Measurements from ENCODE around the gene OCA2.

OCA2 gene

GRCh38 chr15:28082891-28083684 lies 16.0 kb downstream of the OCA2 start:
- Histone ChIP-seq H4K20me1 (ENCODE audit: insufficient read depth, low read length, poor library complexity, severe bottlenecking) (no peaks in the 10 kb centered on the region), H3K27me3 (ENCODE audit: insufficient read depth, low read length, poor library complexity, severe bottlenecking) (no peaks in the 10 kb centered on the region), H3F3A (ENCODE audit: low read depth) (no peaks in the 10 kb centered on the region), H3K9ac (ENCODE audit: low read depth, low read length, poor library complexity, severe bottlenecking) (no peak overlapping the region), H3K4me1 (ENCODE audit: insufficient read depth, low read length, poor library complexity, severe bottlenecking) (no peaks in the 10 kb centered on the region), H3K9me2 (replicated peaks; ENCODE audit: low read depth, low read length) (no peaks in the 10 kb centered on the region), H3K36me3 (ENCODE audit: insufficient read depth, low read length) (no peaks in the 10 kb centered on the region), H3K79me2 (ENCODE audit: insufficient read depth, low read length) (no peaks in the 10 kb centered on the region), H3K4me2 (ENCODE audit: low read depth, low read length, poor library complexity, severe bottlenecking) (no peak overlapping the region), H3K4me3 (ENCODE audit: low read length, poor library complexity, severe bottlenecking) (no peak overlapping the region), H2AFZ (ENCODE audit: low read length) (no peak overlapping the region), H3K9me3 (ENCODE audit: insufficient read depth, low read depth, low read length) (no peaks in the 10 kb centered on the region)
- TF ChIP-seq, protein P1, sequence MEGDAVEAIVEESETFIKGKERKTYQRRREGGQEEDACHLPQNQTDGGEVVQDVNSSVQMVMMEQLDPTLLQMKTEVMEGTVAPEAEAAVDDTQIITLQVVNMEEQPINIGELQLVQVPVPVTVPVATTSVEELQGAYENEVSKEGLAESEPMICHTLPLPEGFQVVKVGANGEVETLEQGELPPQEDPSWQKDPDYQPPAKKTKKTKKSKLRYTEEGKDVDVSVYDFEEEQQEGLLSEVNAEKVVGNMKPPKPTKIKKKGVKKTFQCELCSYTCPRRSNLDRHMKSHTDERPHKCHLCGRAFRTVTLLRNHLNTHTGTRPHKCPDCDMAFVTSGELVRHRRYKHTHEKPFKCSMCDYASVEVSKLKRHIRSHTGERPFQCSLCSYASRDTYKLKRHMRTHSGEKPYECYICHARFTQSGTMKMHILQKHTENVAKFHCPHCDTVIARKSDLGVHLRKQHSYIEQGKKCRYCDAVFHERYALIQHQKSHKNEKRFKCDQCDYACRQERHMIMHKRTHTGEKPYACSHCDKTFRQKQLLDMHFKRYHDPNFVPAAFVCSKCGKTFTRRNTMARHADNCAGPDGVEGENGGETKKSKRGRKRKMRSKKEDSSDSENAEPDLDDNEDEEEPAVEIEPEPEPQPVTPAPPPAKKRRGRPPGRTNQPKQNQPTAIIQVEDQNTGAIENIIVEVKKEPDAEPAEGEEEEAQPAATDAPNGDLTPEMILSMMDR (conservative IDR thresholded peaks at IDR 0.05; ENCODE audit: low read length): no peak
- TF ChIP-seq EZH2phosphoT487 (IDR thresholded peaks at IDR 0.05; ENCODE audit: borderline replicate concordance): no peak

- H3K4me2 ChIP-seq (ENCODE audit: low read depth, low read length, poor library complexity, severe bottlenecking): no peak overlapping the region
- H3K9ac ChIP-seq (ENCODE audit: low read depth, low read length, poor library complexity, severe bottlenecking): no peak overlapping the region
Observed at GRCh38 chr15:28081594-28081993, 17.5 kb downstream of the OCA2 start.

DNA sequence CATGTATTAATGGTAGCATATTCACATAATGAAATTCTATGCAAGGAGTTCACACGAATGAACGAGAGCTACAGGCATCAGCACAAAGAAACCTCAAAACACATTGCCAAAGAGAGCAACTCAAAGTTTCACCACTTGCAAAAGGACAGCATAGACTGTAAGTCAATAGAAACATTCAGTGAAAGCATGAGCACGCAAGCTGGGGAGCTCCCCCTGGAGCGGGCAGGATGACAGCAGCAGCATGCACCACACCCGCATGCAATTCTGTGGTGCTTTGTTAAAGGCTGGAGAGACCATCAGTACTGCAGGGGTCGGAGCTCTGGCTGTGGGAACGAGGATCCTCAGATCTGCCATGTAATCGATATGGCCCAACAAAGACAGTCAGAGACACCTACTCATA lies 18.7 kb downstream of the OCA2 start:
- no peaks in the 10 kb centered on the region for H3K79me2 ChIP-seq (ENCODE audit: insufficient read depth, low read length)
- no peaks in the 10 kb centered on the region for H3K27me3 ChIP-seq (ENCODE audit: insufficient read depth, low read length, poor library complexity, severe bottlenecking)
- no peaks in the 10 kb centered on the region for H3K4me1 ChIP-seq (ENCODE audit: insufficient read depth, low read length, poor library complexity, severe bottlenecking)
- H3K4me3 ChIP-seq (ENCODE audit: low read length, poor library complexity, severe bottlenecking): no peak overlapping the region
- no peaks in the 10 kb centered on the region for H3K36me3 ChIP-seq (ENCODE audit: insufficient read depth, low read length)
- H4K20me1 ChIP-seq (ENCODE audit: insufficient read depth, low read length, poor library complexity, severe bottlenecking): no peaks in the 10 kb centered on the region
- no peaks in the 10 kb centered on the region for H3K9me3 ChIP-seq (ENCODE audit: insufficient read depth, low read depth, low read length)
- no peak overlapping the region for H2AFZ ChIP-seq (ENCODE audit: low read length)
- H3K9me2 ChIP-seq (replicated peaks; ENCODE audit: low read depth, low read length): no peaks in the 10 kb centered on the region
- H3K9ac ChIP-seq (ENCODE audit: low read depth, low read length, poor library complexity, severe bottlenecking): no peak overlapping the region
- no peak overlapping the region for H3K4me2 ChIP-seq (ENCODE audit: low read depth, low read length, poor library complexity, severe bottlenecking)
- H3F3A ChIP-seq (ENCODE audit: low read depth): no peaks in the 10 kb centered on the region
- TF ChIP-seq, protein P1 (conservative IDR thresholded peaks at IDR 0.05; ENCODE audit: low read length): no peak
- TF ChIP-seq EZH2phosphoT487 (IDR thresholded peaks at IDR 0.05; ENCODE audit: borderline replicate concordance): no peak

More at GRCh38 chr15:28081594-28081993, 17.5 kb downstream of the OCA2 start:
- Histone ChIP-seq H3K36me3 (ENCODE audit: insufficient read depth, low read length) (no peaks in the 10 kb centered on the region), H3K9me2 (replicated peaks; ENCODE audit: low read depth, low read length) (no peaks in the 10 kb centered on the region), H3K9me3 (ENCODE audit: insufficient read depth, low read depth, low read length) (no peaks in the 10 kb centered on the region), H3K4me3 (ENCODE audit: low read length, poor library complexity, severe bottlenecking) (no peak overlapping the region), H3K27me3 (ENCODE audit: insufficient read depth, low read length, poor library complexity, severe bottlenecking) (no peaks in the 10 kb centered on the region), H4K20me1 (ENCODE audit: insufficient read depth, low read length, poor library complexity, severe bottlenecking) (no peaks in the 10 kb centered on the region), H3K79me2 (ENCODE audit: insufficient read depth, low read length) (no peaks in the 10 kb centered on the region), H2AFZ (ENCODE audit: low read length) (no peak overlapping the region), H3F3A (ENCODE audit: low read depth) (no peaks in the 10 kb centered on the region), H3K4me1 (ENCODE audit: insufficient read depth, low read length, poor library complexity, severe bottlenecking) (no peaks in the 10 kb centered on the region)
- no peak for TF ChIP-seq EZH2phosphoT487 (IDR thresholded peaks at IDR 0.05; ENCODE audit: borderline replicate concordance)
- TF ChIP-seq, protein P1 (conservative IDR thresholded peaks at IDR 0.05; ENCODE audit: low read length): no peak

All from Loucy (cell line).